Right lobe of liver (tissue), 6 donors: ENCODE measurements around the gene OR1L6. TPM values are rescaled to one million over a fixed set of nuclear protein-coding genes. Genes with fewer than 3 reads are reported as not detected.

Experiments
- ATAC-seq, 4 donors: fragments of 200-7000 bp; cut with Tn5 transposase; one replicate each; pipeline ENCODE4 v1.9.1; 2020; ENCODE audit warnings: mild to moderate bottlenecking in 4 of 4, moderate library complexity in 4 of 4
- DNase-seq, 3 donors: peaks; one replicate each; pipeline ENCODE4 v3.0.0-alpha.2; 2020
- H3K27ac ChIP-seq, 3 donors: fragments of 200-600 bp; one replicate each; pipeline ENCODE4 v1.8.0; 2022
- H3K27me3 ChIP-seq, 2 donors: fragments of 200-600 bp; one replicate each; pipeline ENCODE4 v1.8.0; 2022
- H3K36me3 ChIP-seq, 4 donors: fragments of 200-600 bp; sonication (generic) in 1 of 4; one replicate each; pipeline versions ENCODE4 v1.5.1 to v1.8.0; 2017 to 2022; ENCODE audit warnings: control low read depth in 1 of 4
- H3K4me1 ChIP-seq, 4 donors: fragments of 200-600 bp; sonication (generic) in 1 of 4; one replicate each; pipeline versions ENCODE4 v1.5.1 to v1.8.0; 2017 to 2022; ENCODE audit warnings: control low read depth in 1 of 4
- H3K4me3 ChIP-seq, 3 donors: fragments of 200-600 bp; one replicate each; pipeline ENCODE4 v1.8.0; 2022
- H3K9me3 ChIP-seq, 4 donors: fragments of 200-600 bp; sonication (generic) in 1 of 4; one replicate each; pipeline versions ENCODE4 v1.5.1 to v1.8.0; 2017 to 2022; ENCODE audit warnings: control low read depth in 1 of 4
- CTCF ChIP-seq, 4 donors: fragments of 200-600 bp in 3 of 4; fragments of 450-650 bp in 1 of 4; IDR thresholded peaks; one replicate each; pipeline versions ENCODE4 v1.5.1 to v1.8.0; 2016 to 2022; ENCODE audit warnings: antibody characterized with exemption in 4 of 4, mild to moderate bottlenecking in 2 of 4
- POLR2A ChIP-seq: fragments of 450-650 bp; IDR thresholded peaks from one replicate; pipeline ENCODE4 v1.6.1; 2017; ENCODE audit warnings: antibody characterized with exemption, mild to moderate bottlenecking
- WGBS: methylation state at CpG from one replicate; pipeline ENCODE4 v1.1.6; 2018; ENCODE audit warnings: low coverage, low lambda C conversion rate; ENCODE audit not compliant: insufficient coverage; ENCODE audit errors: missing lambda C conversion rate; 5-methylcytosine and 5-hydroxymethylcytosine counted together
- intact Hi-C, 2 donors: fragments of 100-400 bp; cut with DNase I; formaldehyde crosslinking; loops; one replicate each; pipeline versions ENCODE4 v1.11.2 to v1.14.1; 2022
- total RNA-seq, 6 experiments: library from RNA; depleted of rRNA in 2 of 6; stranded (reverse); fragments of >200 nt in 2 of 6; fragmentation: NEBNext Ultra II Directional in 3 of 6; extraction: Animal tissue kit (Norgen Biotek cat#: 25700) in 3 of 6; gene quantifications; one replicate each; pipeline versions ENCODE4 v1.1.0 to v1.2.4, GENCODE V29; 2016 to 2023
- donor health status: DM: no; HTN: yes; CAD: no.
- donor health status: DM: no; HTN: no; CAD: no.
- donor health status: DM: no; HTN: no; CAD: no.
- donor health status: DM: no; HTN: yes; CAD: no.
- donor health status: DM: no; HTN: yes; CAD: no.

Gene OR1L6
- total RNA-seq, 6 experiments from 2014 or later: not detected

- TF ChIP-seq CTCF (IDR thresholded peaks at IDR 0.05): no peak
- no peak for TF ChIP-seq POLR2A
- no peak for ATAC-seq
These were observed 37.1 kb downstream of the OR1L6 start for GRCh38 chr9:122779181-122779580.

GRCh38 chr9:122780026-122780425 lies 37.9 kb downstream of the OR1L6 start:
- no peak overlapping the region for H3K4me3 ChIP-seq
- no peaks in the 10 kb centered on the region for H3K36me3 ChIP-seq
- DNase-seq: no peak
- no peak overlapping the region for H3K27ac ChIP-seq
- 62% methylated on average over 4 of the region's 4 CpGs for WGBS
- TF ChIP-seq POLR2A: no peak
- no peak for TF ChIP-seq CTCF (IDR thresholded peaks at IDR 0.05)
- H3K9me3 ChIP-seq: no peaks in the 10 kb centered on the region
- H3K27me3 ChIP-seq: no peaks in the 10 kb centered on the region
- no peak for ATAC-seq
- intact Hi-C loops: no loop called here
- H3K4me1 ChIP-seq: no peaks in the 10 kb centered on the region

More at GRCh38 chr9:122779181-122779580, 37.1 kb downstream of the OR1L6 start:
- WGBS: 17% methylated on average over 1 of the region's 3 CpGs
- Histone ChIP-seq H3K36me3 (no peaks in the 10 kb centered on the region), H3K4me1 (no peaks in the 10 kb centered on the region), H3K4me3 (no peak overlapping the region), H3K27ac (no peak overlapping the region), H3K9me3 (no peaks in the 10 kb centered on the region), H3K27me3 (no peaks in the 10 kb centered on the region)
- intact Hi-C loops: no loop called here
- DNase-seq: no peak

GRCh38 chr9:122781671-122782070 lies 39.6 kb downstream of the OR1L6 start:
- Histone ChIP-seq H3K27me3 (no peaks in the 10 kb centered on the region), H3K9me3 (no peaks in the 10 kb centered on the region), H3K27ac (no peak overlapping the region), H3K4me1 (no peaks in the 10 kb centered on the region), H3K36me3 (no peaks in the 10 kb centered on the region), H3K4me3 (no peak overlapping the region)
- intact Hi-C loops: no loop called here
- WGBS: 17% methylated on average over 3 of the region's 3 CpGs
- no peak for TF ChIP-seq POLR2A
- TF ChIP-seq CTCF (IDR thresholded peaks at IDR 0.05): no peak
- DNase-seq: no peak
- ATAC-seq: no peak

- Histone ChIP-seq H3K27me3 (no peaks in the 10 kb centered on the region), H3K4me1 (no peaks in the 10 kb centered on the region), H3K36me3 (no peaks in the 10 kb centered on the region), H3K4me3 (no peak overlapping the region), H3K9me3 (no peaks in the 10 kb centered on the region), H3K27ac (no peak overlapping the region)
- no peak for ATAC-seq
- no peak for DNase-seq
- TF ChIP-seq CTCF (IDR thresholded peaks at IDR 0.05) (no peak), POLR2A (no peak)
- intact Hi-C loops: no loop called here
These were observed 43.2 kb downstream of the OR1L6 start for GRCh38 chr9:122785269-122785668.

- 74% methylated on average over 3 of the region's 4 CpGs for WGBS
- Histone ChIP-seq H3K27me3 (no peaks in the 10 kb centered on the region), H3K4me3 (no peak overlapping the region), H3K9me3 (no peaks in the 10 kb centered on the region), H3K27ac (no peak overlapping the region), H3K36me3 (no peaks in the 10 kb centered on the region), H3K4me1 (no peaks in the 10 kb centered on the region)
- TF ChIP-seq POLR2A: no peak
- TF ChIP-seq CTCF (IDR thresholded peaks at IDR 0.05): no peak
- intact Hi-C loops: no loop called here
- no peak for DNase-seq
- ATAC-seq: no peak
These were observed 44.2 kb downstream of the OR1L6 start for GRCh38 chr9:122786338-122786737.
